Measurements from ENCODE around the gene RAB6A.

- no peak for TF ChIP-seq CTCF (conservative IDR thresholded peaks at IDR 0.05)
- no peak for TF ChIP-seq EZH2 (IDR thresholded peaks at IDR 0.05; ENCODE audit: low read depth)
Measured at GRCh38 chr11:73649206-73649605, 111.7 kb downstream of the RAB6A start.
